ENCODE data around the gene DDX59. TPM values are rescaled to one million over a fixed set of nuclear protein-coding genes. Genes with fewer than 3 reads are reported as not detected.

The DDX59 gene
- polyA plus RNA-seq, 1 donor (not counting 4 experiments of a cell fraction or from before 2014, with no cell fraction given), result 14.4 TPM

GRCh38 chr1:200625381-200625824 is 44.3 kb downstream of the DDX59 start:
- H3K4me1 ChIP-seq (ENCODE audit: control insufficient read depth, extremely low read depth, insufficient read depth, low read length), result peaks cover 32% of the 10 kb centered on the region
- no peaks in the 10 kb centered on the region for H3K9me1 ChIP-seq (ENCODE audit: control insufficient read depth, extremely low read depth, insufficient read depth, low read length)
- H3K79me2 ChIP-seq (ENCODE audit: control insufficient read depth, insufficient read depth, low read length), result peaks cover under 1% of the 10 kb centered on the region
- H2AFZ ChIP-seq (ENCODE audit: control insufficient read depth, low read length), result peak overlapping the region; percentile 75
- DNase-seq (ENCODE audit: low read depth, low spot score), result no peak
- no peak for TF ChIP-seq CTCF (optimal IDR thresholded peaks at IDR 0.05 in 1 of 3, IDR thresholded peaks at IDR 0.05 in 1 of 3, conservative IDR thresholded peaks at IDR 0.05 in 1 of 3; ENCODE audit: extremely low read depth in 1 of 3, insufficient read depth in 2 of 3, low read length in 3 of 3)
- TF ChIP-seq EZH2 (IDR thresholded peaks at IDR 0.05; ENCODE audit: low read length), result no peak
- no peaks in the 10 kb centered on the region for H3K9me3 ChIP-seq (ENCODE audit: control insufficient read depth, low read depth, low read length)
- H3K36me3 ChIP-seq (ENCODE audit: control insufficient read depth in 2 of 2, extremely low read depth in 1 of 2, insufficient read depth in 2 of 2, low read length in 2 of 2), result no peaks in the 10 kb centered on the region
- H3K27me3 ChIP-seq (ENCODE audit: control insufficient read depth, extremely low read depth, insufficient read depth, low read length), result no peaks in the 10 kb centered on the region
- peak overlapping the region; percentile 62 for H3K4me2 ChIP-seq (ENCODE audit: control insufficient read depth, extremely low read depth, insufficient read depth, low read depth, low read length)
- H3K27ac ChIP-seq (ENCODE audit: control insufficient read depth, insufficient read depth, low read length), result peak overlapping the region; percentile 88
- H3K9ac ChIP-seq (ENCODE audit: control insufficient read depth, extremely low read depth, insufficient read depth, low read length), result no peak overlapping the region
- H4K20me1 ChIP-seq (ENCODE audit: control insufficient read depth, extremely low read depth, insufficient read depth, low read length), result no peaks in the 10 kb centered on the region
- dilution Hi-C loops (cut with MboI; ENCODE audit: extremely low pct_ligation_motif_present, low sequenced_read_pairs), result no loop called here
- no peak overlapping the region for H3K4me3 ChIP-seq (ENCODE audit: control insufficient read depth in 2 of 3, extremely low read depth in 1 of 3, insufficient read depth in 2 of 3, low read depth in 1 of 3, low read length in 3 of 3)
- FAIRE-seq, result no peak

GRCh38 chr1:200624679-200625335 is 44.9 kb downstream of the DDX59 start:
- peaks cover 6% of the 10 kb centered on the region for H3K79me2 ChIP-seq (ENCODE audit: control insufficient read depth, insufficient read depth, low read length)
- no peaks in the 10 kb centered on the region for H3K9me1 ChIP-seq (ENCODE audit: control insufficient read depth, extremely low read depth, insufficient read depth, low read length)
- no peaks in the 10 kb centered on the region for H3K27me3 ChIP-seq (ENCODE audit: control insufficient read depth, extremely low read depth, insufficient read depth, low read length)
- H3K4me1 ChIP-seq (ENCODE audit: control insufficient read depth, extremely low read depth, insufficient read depth, low read length), result peaks cover 30% of the 10 kb centered on the region
- peak overlapping the region; percentile 42 for H3K9ac ChIP-seq (ENCODE audit: control insufficient read depth, extremely low read depth, insufficient read depth, low read length)
- peak overlapping the region; percentile 10 for H2AFZ ChIP-seq (ENCODE audit: control insufficient read depth, low read length)
- FAIRE-seq (no peak), DNase-seq (ENCODE audit: low read depth, low spot score) (no peak)
- TF ChIP-seq EZH2 (IDR thresholded peaks at IDR 0.05; ENCODE audit: low read length) (no peak), CTCF (optimal IDR thresholded peaks at IDR 0.05 in 1 of 3, IDR thresholded peaks at IDR 0.05 in 1 of 3, conservative IDR thresholded peaks at IDR 0.05 in 1 of 3; ENCODE audit: extremely low read depth in 1 of 3, insufficient read depth in 2 of 3, low read length in 3 of 3) (no peak)
- no peaks in the 10 kb centered on the region for H4K20me1 ChIP-seq (ENCODE audit: control insufficient read depth, extremely low read depth, insufficient read depth, low read length)
- dilution Hi-C loops (cut with MboI; ENCODE audit: extremely low pct_ligation_motif_present, low sequenced_read_pairs), result loop anchor here (25.0 kb wide), 1 partner anchor 162 kb away; no protein-coding TSS in a partner anchor
- H3K4me2 ChIP-seq (ENCODE audit: control insufficient read depth, extremely low read depth, insufficient read depth, low read depth, low read length), result peak overlapping the region; percentile 62
- no peaks in the 10 kb centered on the region for H3K36me3 ChIP-seq (ENCODE audit: control insufficient read depth in 2 of 2, extremely low read depth in 1 of 2, insufficient read depth in 2 of 2, low read length in 2 of 2)
- no peaks in the 10 kb centered on the region for H3K9me3 ChIP-seq (ENCODE audit: control insufficient read depth, low read depth, low read length)
- peak overlapping the region in 2 of 3 experiments; percentile 15 to 40 for H3K4me3 ChIP-seq (ENCODE audit: control insufficient read depth in 2 of 3, extremely low read depth in 1 of 3, insufficient read depth in 2 of 3, low read depth in 1 of 3, low read length in 3 of 3)
- peak overlapping the region; percentile 88 for H3K27ac ChIP-seq (ENCODE audit: control insufficient read depth, insufficient read depth, low read length)

Data from keratinocyte (primary cell).